GM19463 (cell line): ENCODE results near the gene UBL7.

Experiments used
- ATAC-seq: cut with Tn5 transposase; IDR thresholded peaks from one replicate; pipeline ENCODE4 v1.9.1; 2021; ENCODE audit warnings: mild to moderate bottlenecking, moderate library complexity; ENCODE audit not compliant: unreplicated experiment

UBL7 gene

DNA sequence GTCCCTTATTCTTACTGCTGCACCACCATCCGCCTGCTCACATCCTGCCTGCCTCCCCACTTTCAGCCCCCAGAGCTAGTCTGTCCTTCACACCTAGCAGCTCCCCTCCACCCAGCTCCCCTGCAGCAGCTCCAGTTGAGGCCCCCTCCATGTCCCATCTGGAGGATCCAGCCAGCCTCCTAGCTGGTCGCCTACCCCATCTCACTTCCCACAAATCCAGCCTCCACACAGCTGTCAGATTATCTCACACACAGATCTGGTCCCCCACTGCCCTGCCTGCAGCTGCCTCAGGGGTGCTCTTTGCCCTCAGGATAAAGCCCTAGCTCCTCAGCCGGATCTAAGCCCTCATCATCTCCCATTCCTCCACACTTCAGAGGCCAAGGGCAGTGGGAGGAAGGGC, 18.4 kb downstream of the UBL7 start:
- ATAC-seq: no peak

DNA sequence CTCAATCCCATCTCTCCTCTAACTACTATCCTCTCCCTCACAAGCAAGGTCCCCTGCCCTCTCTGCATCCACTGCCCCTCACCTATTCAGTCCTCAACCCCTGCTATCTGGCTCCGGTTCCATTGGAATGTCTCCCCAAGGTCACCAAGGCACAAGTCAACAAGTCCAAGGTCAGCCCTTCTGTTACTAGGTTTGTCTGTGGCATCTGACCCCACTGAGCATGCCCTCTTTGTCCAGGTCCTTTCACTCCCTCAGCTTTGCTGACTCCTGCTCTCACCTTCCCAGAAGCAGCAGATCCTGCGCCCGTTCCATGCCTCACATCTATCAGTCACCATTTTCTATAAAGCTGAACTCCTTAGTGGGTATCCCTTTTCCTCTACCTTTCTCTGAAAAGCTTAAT, 18.9 kb downstream of the UBL7 start:
- no peak for ATAC-seq

DNA sequence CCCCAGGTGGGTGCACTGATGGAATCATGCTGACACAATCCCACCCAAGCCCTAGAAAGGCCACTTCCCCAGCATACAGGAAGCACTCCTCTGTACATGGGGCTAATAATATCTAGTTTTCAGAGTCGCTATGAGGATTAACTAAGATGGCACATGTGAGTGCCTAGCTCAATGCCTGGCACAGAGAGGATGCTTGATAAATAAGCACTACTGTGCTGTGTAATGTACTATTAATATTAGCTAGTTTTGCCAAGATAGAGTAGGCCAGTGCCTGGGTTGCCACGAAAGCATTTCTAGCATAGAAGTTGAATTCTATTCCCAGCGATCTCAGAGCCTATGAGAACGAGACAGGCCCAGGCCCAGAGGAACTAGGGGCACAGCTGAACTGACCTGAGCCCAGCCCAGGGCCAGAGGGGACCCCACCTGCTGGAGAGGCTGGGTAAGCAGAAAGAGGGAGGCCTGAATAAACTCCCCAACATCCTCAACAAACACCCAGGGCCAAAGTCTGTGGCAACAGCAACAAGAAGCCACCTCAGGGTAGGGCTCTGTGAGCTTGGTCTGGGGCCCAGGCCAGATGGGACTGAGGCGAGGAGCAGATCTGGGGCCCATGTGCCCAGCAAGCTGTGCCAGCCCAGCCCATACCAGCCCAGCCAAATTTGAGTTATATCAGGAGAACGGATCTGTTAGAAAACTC, 19.6 kb downstream of the UBL7 start:
- no peak for ATAC-seq

DNA sequence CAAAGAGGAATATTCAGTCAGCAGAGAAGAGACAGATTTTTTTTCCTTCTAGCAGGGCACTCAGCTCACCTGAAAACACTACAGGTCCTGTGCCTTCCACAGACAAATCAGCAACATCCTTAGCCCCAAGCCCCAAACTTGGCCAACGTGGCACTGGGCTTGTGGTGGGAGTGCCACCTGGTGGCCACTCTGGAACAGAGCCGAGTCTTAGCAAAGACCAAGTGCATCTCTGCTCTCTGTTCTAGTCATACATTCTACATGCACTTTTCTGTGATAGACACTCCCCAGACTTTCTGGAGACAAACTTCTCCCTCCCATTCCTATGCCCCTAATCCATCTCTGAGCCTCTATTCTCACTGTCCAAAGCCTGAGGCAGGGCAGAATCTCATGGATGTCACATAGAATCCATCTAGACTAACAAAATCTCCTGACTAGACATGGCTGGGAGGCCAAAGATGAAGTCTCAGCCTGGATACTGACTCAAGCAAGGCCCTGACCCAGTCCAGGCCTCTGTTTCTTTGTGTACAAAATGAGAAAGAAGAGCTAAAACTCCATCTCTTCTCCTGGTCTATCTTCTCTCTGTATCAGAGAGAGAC, 22.1 kb downstream of the UBL7 start:
- no peak for ATAC-seq

DNA sequence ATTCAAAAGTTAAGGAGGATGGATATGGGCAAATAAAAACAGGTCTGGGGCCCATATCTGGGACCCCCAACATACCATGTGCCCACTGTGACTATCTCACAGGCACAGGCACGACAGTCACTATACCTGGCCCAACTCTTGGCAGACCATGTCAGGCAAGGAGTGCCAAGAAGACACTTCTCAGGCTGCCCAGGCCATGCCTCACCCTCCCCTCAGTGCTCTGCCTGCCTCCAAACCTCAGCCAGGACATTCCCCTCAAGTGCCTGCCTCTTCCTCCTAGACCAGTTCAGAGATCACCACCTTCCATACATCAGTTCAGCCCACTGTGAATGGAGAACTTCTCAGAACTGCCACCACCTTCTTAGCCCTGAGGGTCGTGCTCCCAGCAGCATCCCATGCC, 22.8 kb downstream of the UBL7 start:
- ATAC-seq: no peak

DNA sequence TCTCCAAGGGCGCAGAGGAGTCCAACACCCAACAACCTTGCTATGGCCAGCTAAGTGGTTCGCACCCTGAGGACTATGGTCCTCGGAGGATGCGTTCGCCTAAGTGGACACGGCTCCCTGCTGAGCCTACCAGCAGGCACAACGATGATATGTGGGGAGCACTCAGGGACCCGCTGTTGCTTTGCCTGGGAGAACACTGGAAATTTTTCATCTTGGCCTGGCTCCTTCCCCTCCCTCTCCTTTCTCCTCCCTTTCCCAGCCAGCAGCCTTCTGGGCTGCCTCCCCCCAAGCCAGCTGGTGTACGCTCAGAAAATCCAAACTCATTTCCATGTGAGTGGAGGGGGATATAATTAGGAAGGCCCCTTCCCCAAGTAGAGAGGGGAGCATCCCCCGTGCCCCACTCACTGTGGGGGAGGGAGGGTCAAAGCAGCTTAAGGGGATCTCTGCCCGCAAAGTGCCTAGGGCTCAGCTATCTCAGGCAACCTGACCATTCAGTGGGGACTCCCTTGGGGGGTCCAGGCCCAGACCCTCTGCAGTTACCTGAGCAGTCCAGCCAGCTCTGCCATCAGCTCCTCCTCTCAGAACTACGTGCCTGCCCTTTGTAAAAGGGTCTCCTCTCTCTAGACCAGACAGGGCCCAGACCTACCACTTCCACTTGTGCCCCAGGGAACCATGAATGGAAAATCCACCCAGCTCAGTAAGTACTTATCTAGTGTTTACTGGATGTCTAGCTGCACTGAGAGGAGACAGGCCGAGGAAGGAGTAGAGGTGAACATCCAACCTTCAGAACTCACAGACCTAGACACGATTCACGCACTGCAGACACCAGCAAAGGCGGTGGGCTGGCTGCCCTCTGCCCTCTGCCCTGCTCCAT, 26.5 kb downstream of the UBL7 start:
- ATAC-seq: no peak

DNA sequence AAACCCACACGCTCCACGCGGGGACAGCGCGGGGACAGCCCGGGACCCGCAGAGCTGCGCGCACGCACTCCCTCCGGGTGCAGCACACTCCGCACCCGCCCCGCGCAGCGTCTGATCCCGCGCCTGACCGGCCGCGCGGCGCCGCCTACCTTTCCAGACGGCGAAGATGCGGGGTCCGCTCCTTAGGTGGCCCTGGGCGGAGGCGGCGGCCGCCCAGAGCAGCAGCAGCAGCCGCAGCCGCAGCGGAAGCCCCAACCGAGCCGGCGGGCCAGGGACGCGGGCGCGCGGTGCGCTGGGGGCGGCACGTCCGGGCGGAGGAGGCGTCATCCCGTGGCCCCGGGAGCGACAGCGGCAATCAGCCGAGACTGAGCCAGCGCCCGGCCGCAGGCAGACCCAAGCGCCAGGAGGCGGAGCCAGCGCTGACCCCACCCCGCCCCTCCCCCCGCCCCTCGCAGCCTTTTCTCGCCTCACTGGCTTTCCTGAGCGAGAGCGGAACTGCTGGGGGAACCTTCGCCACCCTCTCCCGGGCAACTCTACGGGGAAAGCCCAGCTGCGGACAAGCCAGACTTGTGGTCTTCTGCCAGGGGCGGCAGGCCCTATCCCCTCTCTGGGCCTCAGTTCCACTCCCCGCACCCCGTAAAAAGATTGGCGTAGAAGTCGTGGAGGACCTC, 27.2 kb downstream of the UBL7 start, which contains the start of gene SEMA7A:
Gene SEMA7A, minus strand, starts transcription at position 367 of the 671 bp plus-strand sequence. Its CDS starts 40 bp downstream, at position 327.
- peak; percentile 64 for ATAC-seq

DNA sequence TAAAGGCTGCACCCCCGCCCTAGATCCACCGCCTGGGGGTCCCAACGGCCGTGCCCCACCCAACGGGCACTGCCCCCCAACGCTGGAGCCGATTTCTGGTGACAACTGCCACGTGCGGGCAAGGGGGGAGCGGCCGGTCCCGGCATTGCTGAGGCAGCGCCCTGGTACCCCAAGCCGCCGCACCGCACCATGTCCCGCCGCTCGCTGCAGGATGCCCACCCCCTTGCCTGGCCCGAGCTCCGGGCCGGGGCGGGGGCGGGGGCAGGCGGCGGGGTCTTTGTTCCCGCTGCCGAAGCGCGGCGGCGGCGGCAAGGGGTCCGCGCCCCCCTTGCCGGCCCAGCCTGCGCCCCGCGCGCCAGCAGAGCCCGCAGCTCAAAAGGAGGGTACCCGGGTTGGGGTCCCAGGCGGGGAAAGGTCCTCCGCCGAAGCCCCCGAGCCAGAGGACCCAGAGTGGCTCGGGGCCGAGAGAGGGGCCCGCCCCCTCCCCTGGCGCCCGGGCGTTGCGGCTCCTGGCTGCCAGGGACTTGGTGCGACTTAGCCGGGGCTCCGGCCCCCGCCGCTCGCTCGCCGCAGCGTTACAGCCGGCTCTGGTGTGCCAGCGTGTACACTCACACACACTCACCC, 27.9 kb downstream of the UBL7 start:
- no peak for ATAC-seq

DNA sequence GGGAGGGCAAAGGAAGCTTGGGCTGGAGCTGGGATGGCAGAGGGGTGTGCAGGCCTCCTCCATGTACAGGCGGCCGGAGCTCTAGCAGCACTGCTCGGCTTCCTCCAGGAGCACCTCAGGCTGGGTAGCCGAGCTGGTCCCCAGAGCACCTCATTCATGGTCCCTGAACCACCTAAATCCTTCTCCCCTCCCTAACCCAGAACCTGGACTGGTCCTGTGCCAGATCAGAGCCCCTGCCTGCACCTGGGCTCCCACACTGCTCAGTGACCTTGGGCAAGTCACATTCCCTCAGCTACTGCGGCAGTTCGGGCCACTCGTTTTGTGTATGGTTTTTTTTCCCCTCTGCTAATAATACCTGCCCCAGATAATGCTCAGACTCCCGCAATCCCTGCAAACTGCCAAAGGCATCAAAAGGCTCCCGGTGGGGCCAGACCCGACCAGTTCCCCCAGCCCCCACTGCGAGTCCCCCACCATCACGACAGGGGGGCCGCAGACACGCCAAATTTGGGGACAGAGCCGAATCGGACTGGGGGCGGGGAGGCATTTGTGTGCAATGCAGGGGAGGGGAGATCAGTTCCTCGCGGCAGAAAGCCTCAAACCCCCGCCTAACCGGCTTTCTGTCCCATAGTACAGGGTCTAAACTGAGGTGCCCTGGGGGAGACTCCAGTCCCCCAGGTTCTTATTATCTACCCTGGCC, 28.5 kb downstream of the UBL7 start:
- no peak for ATAC-seq

DNA sequence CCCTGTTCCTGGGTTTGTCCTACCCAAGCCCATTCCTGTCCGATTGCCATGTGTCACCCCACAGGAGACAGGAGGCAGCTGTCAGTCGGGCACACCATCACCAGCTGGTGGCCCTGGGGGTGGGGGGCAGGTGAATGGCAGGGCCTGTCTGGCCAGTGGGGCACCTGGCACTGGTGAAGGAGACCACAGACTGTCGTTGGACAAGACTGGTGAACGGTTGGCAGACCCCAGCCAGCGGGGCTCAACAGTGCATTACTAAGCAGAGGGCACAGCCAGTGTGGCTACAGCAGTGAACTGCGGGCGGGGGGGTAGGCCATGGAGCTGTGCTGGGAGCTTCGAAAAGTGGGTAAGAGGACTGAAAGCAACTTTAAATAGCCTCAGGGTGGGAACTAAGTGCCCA, 29.3 kb downstream of the UBL7 start:
- no peak for ATAC-seq

DNA sequence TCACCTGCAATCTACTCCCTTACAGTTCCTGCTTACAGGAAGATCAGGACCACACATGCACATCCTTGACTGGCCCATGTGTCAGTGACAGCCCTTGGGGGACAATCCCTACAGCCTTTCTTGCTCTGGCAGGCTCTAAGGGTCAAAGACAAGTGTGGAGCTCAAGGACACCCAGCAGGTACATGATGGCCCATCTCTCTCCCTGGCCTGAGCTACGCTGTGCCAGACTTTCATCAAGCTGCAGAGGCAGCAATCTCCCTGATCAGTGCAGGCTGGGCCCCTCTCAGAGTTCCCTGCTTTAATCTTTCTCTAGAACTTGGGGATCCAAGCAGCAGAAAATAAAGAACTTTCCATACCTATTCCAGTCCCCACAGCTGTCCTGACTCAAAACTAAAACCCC, 29.8 kb downstream of the UBL7 start:
- no peak for ATAC-seq

DNA sequence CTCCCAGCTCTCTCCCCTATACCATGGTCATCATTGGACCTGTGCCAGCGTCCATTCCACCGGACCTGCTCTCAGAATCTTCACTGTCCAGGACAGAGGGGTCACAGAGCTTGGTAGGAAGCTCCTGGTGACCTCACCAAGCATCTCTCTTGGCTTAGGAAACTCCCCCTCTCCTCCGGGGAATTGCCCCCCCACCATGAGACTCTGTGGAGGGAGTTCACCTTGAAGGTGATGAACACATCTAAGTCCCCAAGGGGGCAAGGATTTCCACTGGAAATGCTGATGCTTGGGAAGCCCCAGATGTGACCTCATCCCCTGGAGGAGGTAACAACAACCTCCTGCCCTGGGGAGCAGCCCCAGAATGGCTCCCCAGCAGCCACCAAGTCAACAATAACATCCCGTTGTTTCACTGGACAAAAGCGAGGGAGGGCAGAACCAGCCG, 30.4 kb downstream of the UBL7 start:
- no peak for ATAC-seq

DNA sequence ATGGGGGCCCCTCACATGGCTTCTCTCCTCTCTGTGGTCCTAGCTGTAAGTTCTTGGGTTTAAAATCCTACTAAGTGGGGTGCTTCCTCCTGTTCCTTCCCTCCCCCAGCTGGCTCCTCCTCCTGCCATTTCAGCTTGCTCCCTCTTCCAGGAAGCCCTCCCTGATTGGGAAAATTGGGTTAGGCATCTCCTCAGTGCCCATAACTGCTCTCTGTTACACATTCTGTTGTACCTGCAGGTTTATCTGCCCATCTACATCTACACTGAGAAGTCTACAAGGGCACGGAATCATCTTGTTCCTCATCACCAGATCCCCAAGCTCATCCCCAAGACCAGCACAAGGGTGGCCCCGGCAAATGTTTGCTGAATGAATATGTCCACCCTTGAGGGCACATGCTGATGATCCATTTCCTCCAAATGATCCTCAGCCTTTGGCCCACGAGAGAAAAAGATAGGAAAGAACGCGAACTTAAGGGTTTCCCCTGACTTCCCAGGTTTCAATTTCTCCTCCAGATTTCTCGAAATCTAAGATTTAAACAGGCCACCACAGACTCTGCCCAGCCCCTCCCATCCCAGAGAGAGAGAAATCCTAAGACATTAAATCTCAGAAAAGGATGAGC, 31.1 kb downstream of the UBL7 start:
- ATAC-seq: no peak

DNA sequence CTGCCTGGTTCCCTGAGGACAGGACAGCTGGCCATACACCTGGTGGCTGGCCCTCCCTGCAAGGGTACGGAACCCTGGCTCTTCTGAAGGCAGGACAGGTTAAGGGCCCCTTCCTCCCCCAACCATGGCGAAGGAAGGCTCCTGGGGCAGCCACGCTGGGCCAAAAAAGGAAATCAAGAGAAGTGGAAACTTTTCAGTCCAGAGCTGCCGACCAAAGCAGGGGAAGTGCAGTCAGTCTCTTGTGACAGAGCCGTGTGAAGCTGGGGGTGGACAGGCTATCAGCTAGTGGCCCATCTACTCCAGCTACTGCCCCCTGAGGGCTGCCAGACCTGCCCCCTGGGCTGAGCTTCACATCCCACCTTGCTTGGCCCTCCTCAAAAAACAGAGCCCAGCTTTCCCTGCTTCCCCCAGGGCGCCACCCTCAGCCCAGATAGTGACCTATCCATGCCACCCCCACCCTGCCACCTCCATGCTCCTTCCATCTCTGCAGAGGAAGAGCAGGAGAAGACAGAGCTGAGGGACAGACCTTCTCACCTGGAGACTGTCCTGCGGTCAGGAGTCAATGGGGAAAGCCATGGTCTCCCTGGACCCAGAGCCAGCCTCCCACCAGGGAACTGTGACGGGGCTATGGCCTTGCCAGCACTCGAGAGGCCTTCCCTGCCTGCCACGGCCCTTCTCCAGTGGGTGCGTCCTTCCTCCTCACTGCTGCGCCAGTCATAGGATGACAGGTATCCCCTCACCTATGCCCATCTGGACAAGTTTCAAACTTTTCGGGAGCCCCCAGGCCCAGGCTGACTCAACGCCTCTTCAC, 31.8 kb downstream of the UBL7 start:
- no peak for ATAC-seq

DNA sequence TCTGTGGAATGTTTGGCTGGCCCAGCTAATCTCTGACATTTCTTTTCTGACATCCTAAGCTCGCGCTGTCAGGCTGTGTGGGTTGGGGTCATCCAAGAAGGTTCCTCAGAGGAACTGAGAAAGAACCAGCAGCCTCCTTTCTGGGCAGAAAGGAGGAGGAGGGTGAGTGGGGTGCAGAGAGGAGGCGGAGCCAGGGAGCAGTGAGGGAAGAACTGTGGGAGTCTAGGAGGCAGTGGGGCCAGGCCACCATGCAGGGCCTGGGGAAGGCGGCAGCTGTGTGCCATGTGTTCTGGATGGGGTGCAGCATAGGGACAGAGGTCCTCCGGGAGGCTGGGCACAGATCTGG, 32.5 kb downstream of the UBL7 start:
- peak; percentile 45 for ATAC-seq

DNA sequence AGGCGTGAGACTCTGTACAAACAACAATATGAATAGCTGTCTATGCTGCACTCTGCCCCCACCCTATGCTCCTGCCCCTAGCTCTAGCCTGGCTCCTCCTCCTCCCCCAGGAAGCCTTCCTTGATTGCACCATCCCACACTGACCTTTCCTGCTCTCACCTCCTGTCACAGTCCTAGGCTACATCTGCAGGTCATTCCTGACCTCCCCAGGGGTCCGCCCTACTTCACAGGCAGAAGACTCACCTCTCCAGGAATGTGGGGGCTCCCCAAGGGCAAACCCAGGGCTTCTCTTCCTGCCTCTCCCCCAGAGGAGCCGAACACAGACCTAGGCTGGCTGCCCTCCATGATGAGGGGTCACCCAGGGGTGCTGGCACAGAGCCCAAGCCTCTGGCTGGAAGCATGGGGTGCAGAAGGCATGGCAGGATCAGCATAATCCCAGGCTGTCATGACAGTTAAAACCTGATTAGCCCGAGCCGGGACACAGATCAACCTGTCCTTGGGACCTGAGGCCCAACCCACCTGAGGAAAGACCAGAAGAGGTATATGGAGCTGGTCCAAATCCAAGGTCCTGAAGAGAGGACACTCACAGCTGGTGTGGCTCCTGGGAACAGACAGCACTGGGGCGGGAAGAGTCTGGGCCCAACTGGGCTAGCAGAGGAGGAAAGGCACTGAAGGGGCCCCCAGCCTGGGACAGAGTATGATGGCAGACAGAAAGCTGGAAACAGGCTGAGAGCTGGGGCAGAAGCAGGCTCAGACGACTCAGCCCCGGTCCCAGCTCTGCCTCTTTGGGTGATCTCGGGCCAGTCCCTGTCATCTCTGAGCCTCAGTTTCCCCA, 33.1 kb downstream of the UBL7 start:
- ATAC-seq: no peak

DNA sequence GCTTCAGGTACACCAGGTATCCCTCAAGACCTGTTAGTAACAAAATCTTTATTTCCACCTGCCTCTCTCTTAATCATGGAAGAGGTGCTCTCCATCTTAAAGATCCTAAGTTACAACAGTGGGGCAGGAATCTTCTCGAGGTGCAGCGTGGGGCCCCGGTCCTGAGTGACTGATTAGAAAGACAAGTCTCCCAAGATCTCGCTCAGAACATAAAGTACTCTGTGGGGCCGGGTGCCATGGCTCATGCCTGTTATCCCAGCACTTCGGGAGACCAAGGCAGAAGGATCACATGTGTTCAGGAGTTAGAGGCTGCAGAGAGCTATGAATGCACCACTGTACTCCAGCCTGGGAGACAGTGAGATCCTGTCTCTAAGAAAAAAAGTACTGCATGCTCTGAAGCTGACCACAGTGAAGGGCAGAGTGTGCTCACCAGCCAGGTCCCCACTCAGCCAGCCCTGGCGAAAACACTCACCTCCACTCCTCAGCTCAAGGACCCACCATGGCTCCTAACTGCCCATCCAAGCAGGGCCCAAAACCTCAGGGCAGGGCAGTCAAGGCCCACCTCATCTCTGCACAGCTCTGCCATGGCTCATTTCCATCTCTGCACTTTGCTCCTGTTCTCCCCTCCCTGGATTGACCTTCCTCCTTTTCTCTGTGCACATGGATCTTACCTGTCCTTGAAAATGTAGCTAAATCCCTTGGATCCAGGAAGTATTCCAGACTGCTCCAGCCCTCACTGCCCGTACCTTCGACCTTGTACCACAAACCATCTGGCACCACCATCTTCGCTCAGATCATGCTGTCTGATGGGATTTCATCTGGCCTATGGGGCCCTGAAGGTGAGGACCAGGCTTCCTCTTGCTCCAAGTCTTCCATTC, 34.3 kb downstream of the UBL7 start:
- no peak for ATAC-seq
